Ishikawa (cell line): ENCODE results near the gene SRP9.

Experiments
- CEBPB ChIP-seq: IDR thresholded peaks from 2 replicates; pipeline ENCODE4 v1.6.1; 2012
- CREB1 ChIP-seq: IDR thresholded peaks from 2 replicates; pipeline ENCODE4 v1.6.1; 2012; ENCODE audit warnings: low read depth
- EGR1 ChIP-seq: IDR thresholded peaks from 2 replicates; pipeline ENCODE4 v1.6.1; 2012
- EP300 ChIP-seq: IDR thresholded peaks from 2 replicates; pipeline ENCODE4 v1.6.1; 2012; ENCODE audit warnings: borderline replicate concordance
- FOXM1 ChIP-seq: IDR thresholded peaks from 2 replicates; pipeline ENCODE4 v1.6.1; 2012; ENCODE audit warnings: low read depth, borderline replicate concordance
- NFIC ChIP-seq: IDR thresholded peaks from 2 replicates; pipeline ENCODE4 v1.6.1; 2012
- RAD21 ChIP-seq: IDR thresholded peaks from 2 replicates; pipeline ENCODE4 v1.6.1; 2012; ENCODE audit warnings: low read depth
- TAF1 ChIP-seq: IDR thresholded peaks from 2 replicates; pipeline ENCODE4 v1.6.1; 2012; ENCODE audit warnings: low read depth, mild to moderate bottlenecking
- TCF12 ChIP-seq: IDR thresholded peaks from 2 replicates; pipeline ENCODE4 v1.6.1; 2012; ENCODE audit warnings: low read depth
- TEAD4 ChIP-seq: IDR thresholded peaks from 2 replicates; pipeline ENCODE4 v1.6.1; 2012
- USF1 ChIP-seq: IDR thresholded peaks from 2 replicates; pipeline ENCODE4 v1.6.1; 2012
- YY1 ChIP-seq: IDR thresholded peaks from 2 replicates; pipeline ENCODE4 v1.6.1; 2012; ENCODE audit warnings: low read depth
- ZBTB7A ChIP-seq: IDR thresholded peaks from 2 replicates; pipeline ENCODE4 v1.6.1; 2012; ENCODE audit warnings: low read depth
- TF ChIP-seq, protein P1 (sequence below): IDR thresholded peaks from 2 replicates; pipeline ENCODE4 v1.6.1; 2012
- TF ChIP-seq, protein P2 (sequence below): IDR thresholded peaks from 2 replicates; pipeline ENCODE4 v1.6.1; 2012; ENCODE audit warnings: low read depth, mild to moderate bottlenecking

SRP9 gene

DNA sequence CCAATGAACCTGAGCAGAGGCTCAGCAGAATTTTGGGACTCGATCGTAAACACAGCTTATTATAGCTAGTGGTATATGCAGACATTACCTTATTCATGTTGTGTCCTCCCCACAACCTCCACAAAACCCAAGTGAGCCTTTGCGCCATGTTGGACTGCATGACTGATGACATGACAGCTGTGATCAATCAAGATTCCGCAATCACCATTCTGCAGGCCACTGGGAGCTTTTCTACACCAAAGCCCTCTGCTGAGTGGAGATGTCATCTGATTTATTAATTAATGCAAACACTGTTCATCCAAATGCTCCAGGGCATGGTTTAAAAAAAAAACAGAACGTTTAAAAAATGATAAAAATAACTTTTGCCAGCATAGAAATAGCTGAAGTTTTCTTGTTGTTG is 7.9 kb upstream of the SRP9 start:
- TF ChIP-seq CEBPB: peak; percentile 46; the same call in 1 of the 2 replicates
- no peak for TF ChIP-seq USF1

GRCh38 chr1:225770561-225771248 is 6.9 kb upstream of the SRP9 start:
- TF ChIP-seq FOXM1: no peak
- no peak for TF ChIP-seq NFIC
- no peak for TF ChIP-seq EGR1
- TF ChIP-seq ZBTB7A: no peak
- TF ChIP-seq USF1: no peak
- TF ChIP-seq, protein P1, sequence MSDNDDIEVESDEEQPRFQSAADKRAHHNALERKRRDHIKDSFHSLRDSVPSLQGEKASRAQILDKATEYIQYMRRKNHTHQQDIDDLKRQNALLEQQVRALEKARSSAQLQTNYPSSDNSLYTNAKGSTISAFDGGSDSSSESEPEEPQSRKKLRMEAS: no peak
- TF ChIP-seq RAD21: no peak
- TF ChIP-seq YY1: no peak
- TF ChIP-seq EP300: no peak
- TF ChIP-seq TAF1: no peak
- TF ChIP-seq TCF12: no peak
- no peak for TF ChIP-seq CEBPB
- TF ChIP-seq TEAD4: no peak
- TF ChIP-seq CREB1: no peak
- TF ChIP-seq, protein P2, sequence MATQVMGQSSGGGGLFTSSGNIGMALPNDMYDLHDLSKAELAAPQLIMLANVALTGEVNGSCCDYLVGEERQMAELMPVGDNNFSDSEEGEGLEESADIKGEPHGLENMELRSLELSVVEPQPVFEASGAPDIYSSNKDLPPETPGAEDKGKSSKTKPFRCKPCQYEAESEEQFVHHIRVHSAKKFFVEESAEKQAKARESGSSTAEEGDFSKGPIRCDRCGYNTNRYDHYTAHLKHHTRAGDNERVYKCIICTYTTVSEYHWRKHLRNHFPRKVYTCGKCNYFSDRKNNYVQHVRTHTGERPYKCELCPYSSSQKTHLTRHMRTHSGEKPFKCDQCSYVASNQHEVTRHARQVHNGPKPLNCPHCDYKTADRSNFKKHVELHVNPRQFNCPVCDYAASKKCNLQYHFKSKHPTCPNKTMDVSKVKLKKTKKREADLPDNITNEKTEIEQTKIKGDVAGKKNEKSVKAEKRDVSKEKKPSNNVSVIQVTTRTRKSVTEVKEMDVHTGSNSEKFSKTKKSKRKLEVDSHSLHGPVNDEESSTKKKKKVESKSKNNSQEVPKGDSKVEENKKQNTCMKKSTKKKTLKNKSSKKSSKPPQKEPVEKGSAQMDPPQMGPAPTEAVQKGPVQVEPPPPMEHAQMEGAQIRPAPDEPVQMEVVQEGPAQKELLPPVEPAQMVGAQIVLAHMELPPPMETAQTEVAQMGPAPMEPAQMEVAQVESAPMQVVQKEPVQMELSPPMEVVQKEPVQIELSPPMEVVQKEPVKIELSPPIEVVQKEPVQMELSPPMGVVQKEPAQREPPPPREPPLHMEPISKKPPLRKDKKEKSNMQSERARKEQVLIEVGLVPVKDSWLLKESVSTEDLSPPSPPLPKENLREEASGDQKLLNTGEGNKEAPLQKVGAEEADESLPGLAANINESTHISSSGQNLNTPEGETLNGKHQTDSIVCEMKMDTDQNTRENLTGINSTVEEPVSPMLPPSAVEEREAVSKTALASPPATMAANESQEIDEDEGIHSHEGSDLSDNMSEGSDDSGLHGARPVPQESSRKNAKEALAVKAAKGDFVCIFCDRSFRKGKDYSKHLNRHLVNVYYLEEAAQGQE: no peak

GRCh38 chr1:225771661-225772322 is 5.8 kb upstream of the SRP9 start:
- TF ChIP-seq CEBPB (no peak), NFIC (no peak), USF1 (no peak), CREB1 (no peak), FOXM1 (no peak), YY1 (no peak), ZBTB7A (no peak), TEAD4 (no peak), TCF12 (no peak), TAF1 (no peak), EGR1 (no peak), RAD21 (no peak), EP300 (no peak)
- TF ChIP-seq, protein P1: no peak
- TF ChIP-seq, protein P2: no peak

DNA sequence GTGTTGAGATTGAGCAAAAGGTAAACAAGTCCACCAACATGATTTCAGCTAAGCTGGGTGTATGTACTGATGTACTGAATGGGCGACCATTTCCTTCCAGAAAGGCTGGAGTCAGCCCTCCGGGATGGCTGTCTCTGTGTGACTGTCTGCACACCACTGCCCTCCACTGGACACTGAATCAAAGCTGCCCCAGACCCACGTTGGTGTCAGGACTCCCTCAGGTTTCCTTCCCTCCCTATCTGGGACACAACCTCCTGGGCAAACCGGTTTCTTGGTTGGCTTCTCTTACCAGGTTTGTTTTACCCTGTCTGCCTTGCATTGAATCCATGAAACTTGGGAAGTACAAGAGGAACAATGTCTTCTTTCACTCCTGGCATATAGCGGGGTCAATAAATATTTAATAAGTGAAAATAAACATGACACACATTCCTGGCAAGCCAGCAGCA is 5.3 kb upstream of the SRP9 start:
- TF ChIP-seq RAD21 (peak; percentile 99), EGR1 (no peak), TAF1 (no peak), EP300 (peak; percentile 30; the same call in 1 of the 2 replicates), ZBTB7A (no peak), FOXM1 (no peak), CREB1 (no peak), USF1 (no peak), YY1 (peak; percentile 85), NFIC (peak; percentile 67), TEAD4 (0 out of 2 replicates have a peak, but pooled peaks have one; percentile 11), TCF12 (no peak), CEBPB (peak; percentile 13; the same call in 1 of the 2 replicates)
- TF ChIP-seq, protein P1: peak; percentile 59; the same call in 1 of the 2 replicates
- TF ChIP-seq, protein P2: no peak
